Measurements from ENCODE around the gene TFEC. TPM values are rescaled to one million over a fixed set of nuclear protein-coding genes. Genes with fewer than 3 reads are reported as not detected.

TFEC gene
- total and polyA plus RNA-seq, 2 donors (not counting 3 experiments of a cell fraction or from before 2014, with no cell fraction given) = 3.6 to 7.9 TPM

GRCh38 chr7:115888981-115889668 is 141.4 kb downstream of the TFEC start:
- TF ChIP-seq FOS (IDR thresholded peaks at IDR 0.05; ENCODE audit: borderline replicate concordance, insufficient read depth, low read length) (no peak), GATA2 (IDR thresholded peaks at IDR 0.05; ENCODE audit: insufficient read depth, insufficient read length, low read depth, low read length) (no peak), CTCF (IDR thresholded peaks at IDR 0.05; ENCODE audit: extremely low read depth in 1 of 2, insufficient read depth in 1 of 2, low read depth in 1 of 2, low read length in 2 of 2) (no peak), POLR2A (IDR thresholded peaks at IDR 0.05; ENCODE audit: low read depth, low read length) (no peak), JUN (IDR thresholded peaks at IDR 0.05; ENCODE audit: borderline replicate concordance, insufficient read depth, insufficient read length, low read depth) (no peak), MAX (IDR thresholded peaks at IDR 0.05; ENCODE audit: insufficient read depth, insufficient read length) (no peak), EZH2 (IDR thresholded peaks at IDR 0.05; ENCODE audit: borderline replicate concordance, low read depth, low read length, severe bottlenecking) (no peak), POLR2AphosphoS5 (IDR thresholded peaks at IDR 0.05; ENCODE audit: insufficient read depth, low read depth, low read length) (no peak)
- no peak overlapping the region for H3K4me3 ChIP-seq (replicated peaks in 1 of 3; ENCODE audit: insufficient read depth in 1 of 3, low read depth in 1 of 3, low read length in 3 of 3)
- H3K9me1 ChIP-seq (replicated peaks; ENCODE audit: control insufficient read depth, extremely low read depth, insufficient read depth, low read length) = no peaks in the 10 kb centered on the region
- no peak overlapping the region for H3K9ac ChIP-seq (replicated peaks; ENCODE audit: extremely low read depth, insufficient read depth, low read length)
- H3K4me2 ChIP-seq (ENCODE audit: insufficient read depth, low read length) = no peak overlapping the region
- no peaks in the 10 kb centered on the region for H3K4me1 ChIP-seq (ENCODE audit: control insufficient read depth, extremely low read depth, insufficient read depth, low read length)
- DNase-seq (ENCODE audit: low read depth, low spot score) (no peak), FAIRE-seq (no peak)
- no peaks in the 10 kb centered on the region for H3K36me3 ChIP-seq (ENCODE audit: control insufficient read depth in 2 of 2, extremely low read depth in 1 of 2, insufficient read depth in 2 of 2, low read length in 2 of 2)
- ChIA-PET POLR2A (no interaction called here), CTCF (interaction anchor here (1.7 kb wide), 1 partner anchor 11 kb away, joined by 3 read pairs; no protein-coding TSS in a partner anchor)
- no peaks in the 10 kb centered on the region for H3K79me2 ChIP-seq (ENCODE audit: control insufficient read depth, insufficient read depth, low read length)
- no TSS peak for BruUV-seq (replicated peaks)
- no peak overlapping the region for H3K27ac ChIP-seq (ENCODE audit: insufficient read depth, low read depth, low read length)
- H3K9me3 ChIP-seq (replicated peaks; ENCODE audit: control insufficient read depth, insufficient read depth, low read length) = no peaks in the 10 kb centered on the region
- H4K20me1 ChIP-seq (replicated peaks; ENCODE audit: control insufficient read depth, extremely low read depth, insufficient read depth, low read length) = no peaks in the 10 kb centered on the region
- intact Hi-C loops (cut with micrococcal nuclease) = no loop called here
- dilution Hi-C loops (cut with MboI; ENCODE audit: extremely low pct_ligation_motif_present, low sequenced_read_pairs) = no loop called here
- H3K27me3 ChIP-seq (ENCODE audit: control insufficient read depth in 2 of 2, insufficient read depth in 2 of 2, low read length in 2 of 2) = no peaks in the 10 kb centered on the region
- no peak overlapping the region for H2AFZ ChIP-seq (ENCODE audit: low read depth, low read length)
